RWPE2 (cell line): ENCODE results near the gene PAQR5.

Source experiments
- ATAC-seq: fragments of 200-7000 bp; cut with Tn5 transposase; 3 replicates; pipeline ENCODE4 v1.9.1; 2021; ENCODE audit warnings: low read depth
- DNase-seq: peaks from one replicate; pipeline ENCODE4 v3.0.0-alpha.2; 2020; ENCODE audit warnings: low spot score
- H3K27ac ChIP-seq: fragments of 450-650 bp; 2 replicates; pipeline ENCODE4 v1.5.1; 2017; ENCODE audit warnings: mild to moderate bottlenecking; ENCODE audit not compliant: poor library complexity, severe bottlenecking
- H3K27me3 ChIP-seq: fragments of 250-450 bp; sonication (Bioruptor Pico); 2 replicates; pipeline ENCODE4 v1.5.1; 2021; ENCODE audit warnings: mild to moderate bottlenecking, moderate library complexity; ENCODE audit not compliant: insufficient read depth, poor library complexity, severe bottlenecking
- H3K36me3 ChIP-seq: fragments of 250-450 bp; sonication (Bioruptor Pico); 2 replicates; pipeline ENCODE4 v1.5.1; 2020; ENCODE audit warnings: low read depth, mild to moderate bottlenecking, moderate library complexity
- H3K4me1 ChIP-seq: fragments of 250-450 bp; sonication (Bioruptor Pico); 2 replicates; pipeline ENCODE4 v1.5.1; 2021; ENCODE audit warnings: mild to moderate bottlenecking, moderate library complexity; ENCODE audit not compliant: insufficient read depth, poor library complexity, severe bottlenecking
- H3K4me3 ChIP-seq: fragments of 250-450 bp; sonication (Bioruptor Pico); 2 replicates; pipeline ENCODE4 v1.5.1; 2021; ENCODE audit warnings: mild to moderate bottlenecking, moderate library complexity; ENCODE audit not compliant: severe bottlenecking
- H3K9me3 ChIP-seq: fragments of 250-450 bp; sonication (Bioruptor Pico); 2 replicates; pipeline ENCODE4 v1.5.1; 2021; ENCODE audit warnings: mild to moderate bottlenecking, moderate library complexity; ENCODE audit not compliant: severe bottlenecking
- TF ChIP-seq, protein P1 (sequence below): fragments of 450-650 bp; IDR thresholded peaks from one replicate; pipeline ENCODE4 v1.5.1; 2017; ENCODE audit warnings: mild to moderate bottlenecking, moderate library complexity; ENCODE audit not compliant: poor library complexity, severe bottlenecking

Gene PAQR5

DNA sequence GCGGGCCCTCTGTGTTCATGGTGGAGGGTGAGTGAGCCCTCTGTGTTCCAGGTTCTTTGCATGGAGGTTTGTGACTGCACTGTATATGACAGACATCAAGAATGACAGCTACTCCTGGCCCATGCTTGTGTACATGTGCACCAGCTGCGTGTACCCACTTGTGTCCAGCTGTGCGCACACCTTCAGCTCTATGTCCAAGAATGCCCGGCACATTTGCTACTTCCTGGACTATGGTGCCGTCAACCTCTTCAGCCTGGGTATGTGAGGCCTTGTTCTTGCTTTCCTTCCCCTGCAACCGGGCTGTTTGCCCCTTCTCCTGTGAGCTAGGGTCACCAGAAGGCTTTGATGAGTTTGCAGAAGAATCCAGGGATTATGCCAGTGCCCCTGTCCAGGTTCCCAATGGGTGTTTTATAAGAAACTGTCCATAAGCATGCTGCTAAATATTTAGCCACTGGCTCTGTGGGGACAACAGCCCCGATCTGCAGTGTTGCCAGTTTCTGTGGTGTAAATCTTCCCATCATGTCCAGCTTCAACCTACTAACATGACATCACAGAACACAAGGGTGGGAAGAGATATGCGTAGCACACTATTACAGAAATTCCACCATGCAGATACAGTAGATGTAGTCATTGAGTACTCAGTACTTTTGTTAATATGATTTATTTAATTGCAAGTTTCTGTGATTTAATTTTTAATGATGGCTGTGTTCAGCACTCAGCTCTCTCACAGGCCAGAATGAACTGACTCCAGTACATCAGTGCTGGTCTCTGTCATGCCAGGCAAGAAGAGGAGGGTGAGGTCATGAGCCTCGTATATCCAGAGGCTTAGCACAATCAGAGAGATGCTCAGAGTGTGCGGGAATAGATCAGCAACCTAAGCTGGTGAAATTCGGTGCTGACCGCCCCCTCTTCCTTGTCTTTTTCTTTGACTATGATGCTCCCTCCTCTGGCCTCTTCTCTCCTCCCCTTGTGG lies 86.2 kb downstream of the PAQR5 start:
- ATAC-seq (no peak), DNase-seq (peak; percentile 56)
- no peak overlapping the region for H3K27ac ChIP-seq
- H3K4me1 ChIP-seq: peaks cover 8% of the 10 kb centered on the region
- H3K36me3 ChIP-seq: no peaks in the 10 kb centered on the region
- H3K4me3 ChIP-seq: no peak overlapping the region
- H3K27me3 ChIP-seq: no peaks in the 10 kb centered on the region
- no peaks in the 10 kb centered on the region for H3K9me3 ChIP-seq
- TF ChIP-seq, protein P1, sequence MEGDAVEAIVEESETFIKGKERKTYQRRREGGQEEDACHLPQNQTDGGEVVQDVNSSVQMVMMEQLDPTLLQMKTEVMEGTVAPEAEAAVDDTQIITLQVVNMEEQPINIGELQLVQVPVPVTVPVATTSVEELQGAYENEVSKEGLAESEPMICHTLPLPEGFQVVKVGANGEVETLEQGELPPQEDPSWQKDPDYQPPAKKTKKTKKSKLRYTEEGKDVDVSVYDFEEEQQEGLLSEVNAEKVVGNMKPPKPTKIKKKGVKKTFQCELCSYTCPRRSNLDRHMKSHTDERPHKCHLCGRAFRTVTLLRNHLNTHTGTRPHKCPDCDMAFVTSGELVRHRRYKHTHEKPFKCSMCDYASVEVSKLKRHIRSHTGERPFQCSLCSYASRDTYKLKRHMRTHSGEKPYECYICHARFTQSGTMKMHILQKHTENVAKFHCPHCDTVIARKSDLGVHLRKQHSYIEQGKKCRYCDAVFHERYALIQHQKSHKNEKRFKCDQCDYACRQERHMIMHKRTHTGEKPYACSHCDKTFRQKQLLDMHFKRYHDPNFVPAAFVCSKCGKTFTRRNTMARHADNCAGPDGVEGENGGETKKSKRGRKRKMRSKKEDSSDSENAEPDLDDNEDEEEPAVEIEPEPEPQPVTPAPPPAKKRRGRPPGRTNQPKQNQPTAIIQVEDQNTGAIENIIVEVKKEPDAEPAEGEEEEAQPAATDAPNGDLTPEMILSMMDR: no peak

DNA sequence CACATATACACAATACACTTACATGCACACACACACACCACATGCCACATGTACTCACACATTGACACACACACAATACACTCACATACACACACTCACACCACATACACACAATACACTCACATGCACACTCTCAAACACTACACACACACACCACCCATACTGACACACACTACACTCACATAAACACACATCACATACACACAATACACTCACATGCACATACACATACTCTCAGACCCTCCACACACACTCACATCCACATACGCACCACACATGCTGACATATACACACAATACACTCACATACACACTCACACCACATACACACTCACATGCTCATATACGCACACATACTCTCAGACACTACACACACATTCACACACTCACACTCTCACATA lies 87.1 kb downstream of the PAQR5 start:
- ATAC-seq (no peak), DNase-seq (no peak)
- Histone ChIP-seq H3K27ac (no peak overlapping the region), H3K9me3 (no peaks in the 10 kb centered on the region), H3K4me3 (no peak overlapping the region), H3K27me3 (no peaks in the 10 kb centered on the region), H3K36me3 (no peaks in the 10 kb centered on the region), H3K4me1 (peaks cover 14% of the 10 kb centered on the region)
- TF ChIP-seq, protein P1: no peak

DNA sequence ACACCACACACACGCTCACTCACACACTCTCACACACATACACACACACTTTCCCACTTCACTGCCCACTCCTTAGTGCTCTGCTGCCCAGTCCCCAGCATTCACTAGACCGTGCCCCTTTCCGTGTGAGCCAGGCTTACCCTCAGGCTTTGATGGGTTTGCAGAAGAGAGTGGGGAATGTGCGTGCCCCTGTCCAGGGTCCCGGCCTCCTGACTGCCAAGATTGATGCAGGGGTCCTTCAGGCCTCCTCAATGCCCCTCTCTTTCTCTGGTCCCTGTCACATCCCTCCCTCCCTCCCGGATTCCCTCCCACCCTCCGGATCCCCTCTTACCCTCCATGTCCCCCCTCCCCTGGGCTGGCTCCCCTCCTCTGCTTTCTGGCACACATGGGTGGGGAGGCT lies 87.6 kb downstream of the PAQR5 start:
- TF ChIP-seq, protein P1: no peak
- ATAC-seq: no peak

DNA sequence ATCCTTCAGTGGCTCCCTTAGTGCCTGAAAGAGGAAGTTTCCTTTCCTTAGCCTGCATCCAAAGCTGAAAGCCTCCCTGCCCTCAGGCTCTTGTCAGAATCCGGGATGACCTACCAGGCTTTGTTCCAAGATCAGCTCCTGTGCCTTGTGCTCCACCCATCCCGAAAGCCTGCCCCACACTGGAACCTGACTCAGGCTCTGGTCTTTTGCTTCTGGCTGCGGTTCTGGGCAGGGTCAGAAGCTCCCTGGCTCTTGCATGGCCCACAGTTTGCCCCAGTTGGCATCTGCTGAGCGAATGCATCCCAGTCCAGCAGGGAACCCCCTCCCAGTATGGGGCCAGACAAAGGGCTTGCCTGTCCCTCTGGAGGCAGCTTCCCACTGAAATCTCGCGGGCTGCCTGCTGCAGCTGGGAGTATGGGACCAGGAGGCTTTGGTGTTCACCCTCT lies 89.6 kb downstream of the PAQR5 start:
- H3K9me3 ChIP-seq: no peaks in the 10 kb centered on the region
- peaks cover 28% of the 10 kb centered on the region for H3K4me1 ChIP-seq
- peak; percentile 82 for DNase-seq
- H3K27ac ChIP-seq: peak overlapping the region; percentile 1
- no peaks in the 10 kb centered on the region for H3K27me3 ChIP-seq
- ATAC-seq: peak; percentile 75
- H3K36me3 ChIP-seq: no peaks in the 10 kb centered on the region
- H3K4me3 ChIP-seq: no peak overlapping the region
- TF ChIP-seq, protein P1: no peak

More for the DNA sequence above, 87.6 kb downstream of the PAQR5 start:
- Histone ChIP-seq H3K4me3 (no peak overlapping the region), H3K9me3 (no peaks in the 10 kb centered on the region), H3K36me3 (no peaks in the 10 kb centered on the region), H3K4me1 (peaks cover 19% of the 10 kb centered on the region), H3K27ac (no peak overlapping the region), H3K27me3 (no peaks in the 10 kb centered on the region)
- DNase-seq: peak; percentile 52

DNA sequence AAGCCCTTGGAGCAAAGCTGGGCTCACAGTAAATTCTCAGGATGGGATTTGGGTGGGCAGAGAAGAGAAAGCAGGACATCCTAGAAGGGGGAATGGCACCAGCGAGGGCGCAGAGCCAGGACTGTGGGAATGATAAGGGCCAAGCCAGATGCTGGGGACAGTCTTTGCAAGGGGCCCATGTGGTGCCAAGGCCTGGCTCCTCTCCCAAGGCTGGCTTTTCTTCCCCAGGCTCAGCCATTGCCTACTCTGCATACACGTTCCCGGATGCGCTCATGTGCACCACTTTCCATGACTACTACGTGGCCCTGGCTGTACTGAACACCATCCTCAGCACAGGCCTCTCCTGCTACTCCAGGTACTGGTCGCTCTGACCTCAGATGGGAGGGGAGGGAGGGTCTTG lies 90.7 kb downstream of the PAQR5 start:
- H3K4me3 ChIP-seq: no peak overlapping the region
- no peaks in the 10 kb centered on the region for H3K9me3 ChIP-seq

More for the DNA sequence above, 90.7 kb downstream of the PAQR5 start:
- Histone ChIP-seq H3K36me3 (no peaks in the 10 kb centered on the region), H3K4me1 (peaks cover 40% of the 10 kb centered on the region), H3K27me3 (no peaks in the 10 kb centered on the region), H3K27ac (no peak overlapping the region)
- no peak for ATAC-seq
- no peak for DNase-seq
- TF ChIP-seq, protein P1: no peak
